Pons (tissue), 1 donor: ENCODE measurements around the gene ZDHHC18.
"Not testable (repeated sequence)": the region's sequence is repeated elsewhere in the genome, so short reads cannot be mapped to it uniquely, and the experiment has no call there.

ENCODE experiments used
- DNase-seq: peaks from one replicate; pipeline ENCODE4 v3.0.0-alpha.2; 2016; ENCODE audit warnings: low spot score

Gene ZDHHC18

DNA sequence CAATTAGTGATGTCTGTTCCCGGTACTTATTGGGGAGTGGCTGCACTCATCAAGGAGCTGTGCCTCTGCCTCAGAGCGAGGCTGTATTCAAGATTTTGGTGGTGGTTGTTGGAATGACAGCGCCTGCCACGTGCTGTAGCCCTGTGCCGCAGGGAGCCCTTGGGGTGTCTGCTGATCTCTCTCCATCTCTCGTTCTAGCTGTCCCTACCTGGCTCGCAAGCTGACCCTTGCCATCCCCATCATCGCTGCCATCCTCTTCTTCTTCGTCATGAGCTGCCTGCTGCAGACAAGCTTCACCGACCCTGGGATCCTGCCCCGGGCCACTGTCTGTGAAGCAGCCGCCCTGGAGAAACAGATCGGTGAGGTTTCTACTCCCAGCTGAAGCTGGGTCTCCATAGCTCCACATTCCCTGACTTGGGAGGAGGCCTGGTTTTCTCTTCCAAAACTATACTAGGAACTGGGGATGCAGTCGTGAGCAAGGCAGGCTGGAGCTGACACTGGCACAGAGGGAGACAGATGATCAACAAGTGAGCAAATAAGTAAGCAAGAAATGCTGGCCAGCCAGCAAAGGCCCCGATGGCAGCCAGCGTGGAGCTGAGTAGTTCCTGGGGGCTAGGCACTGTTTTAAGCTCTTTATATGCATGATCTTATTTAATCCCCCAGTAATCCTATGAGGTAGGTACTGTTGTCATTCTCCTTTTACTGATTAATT is 5.9 kb downstream of the ZDHHC18 start:
- no peak for DNase-seq

DNA sequence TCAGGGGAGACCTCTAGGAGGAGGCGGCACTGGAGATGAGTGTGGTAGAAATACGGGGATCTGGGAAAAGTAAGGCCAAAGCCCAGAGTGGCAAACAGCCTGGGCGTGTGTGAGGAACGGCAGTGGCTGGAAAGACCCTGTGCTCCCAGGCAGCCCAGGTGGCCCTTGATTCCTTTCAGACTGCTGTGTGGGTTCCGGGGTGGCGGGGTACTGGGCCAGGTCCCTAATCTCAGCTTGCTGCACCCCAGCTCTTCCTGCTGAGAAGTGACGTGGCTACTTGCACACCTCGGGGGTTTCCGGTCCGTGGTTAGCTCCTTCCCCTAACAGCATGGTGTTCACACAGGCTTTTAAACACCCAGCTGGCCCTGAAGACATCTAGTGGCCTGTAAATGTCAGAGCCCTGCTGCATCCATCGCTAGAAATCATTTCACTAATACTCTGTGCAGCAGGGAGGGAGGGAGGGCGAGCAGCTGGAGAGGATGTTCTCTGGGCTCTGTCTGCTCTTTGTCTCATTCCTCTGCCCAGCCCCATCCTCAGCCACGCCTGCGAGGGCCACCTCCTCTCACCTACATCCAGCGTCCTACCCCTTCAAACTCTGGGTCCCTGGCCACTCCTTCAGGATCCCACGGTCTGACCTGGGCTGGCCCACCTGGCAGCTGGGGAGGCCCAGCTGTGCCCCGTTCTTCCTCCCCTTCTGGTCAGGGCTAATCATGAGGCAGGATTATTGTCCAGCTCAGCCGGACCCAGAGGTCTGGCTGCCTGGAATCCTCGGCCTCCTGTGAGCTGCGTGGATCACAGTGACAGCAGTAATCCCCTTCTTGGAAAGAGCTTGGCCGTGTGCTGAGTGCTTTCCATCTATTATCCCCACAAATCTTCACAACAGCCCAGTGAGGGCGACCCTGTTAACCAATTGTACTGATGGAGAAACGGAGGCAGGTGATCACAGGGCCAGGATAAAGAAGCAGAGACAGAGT is 7.2 kb downstream of the ZDHHC18 start:
- DNase-seq: no peak

DNA sequence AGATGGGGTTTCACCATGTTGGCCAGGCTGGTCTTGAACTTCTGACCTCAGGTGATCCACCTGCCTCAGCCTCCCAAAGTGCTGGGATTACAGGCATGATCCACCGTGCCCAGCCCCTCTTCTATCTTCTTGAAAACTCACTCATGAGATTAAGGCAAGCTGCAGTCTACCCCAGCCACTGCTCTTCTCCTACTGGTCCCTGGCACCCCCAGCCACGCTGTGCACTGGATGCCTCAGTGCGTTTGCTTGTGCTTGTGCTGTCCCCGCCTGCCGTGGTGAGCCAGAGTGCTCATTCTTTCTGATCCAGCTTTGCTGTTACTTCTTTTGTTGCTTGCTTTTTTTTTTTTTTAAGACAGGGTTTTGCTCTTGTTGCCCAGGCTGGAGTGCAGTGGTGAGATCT is 11.2 kb downstream of the ZDHHC18 start:
- DNase-seq: not testable (repeated sequence)

DNA sequence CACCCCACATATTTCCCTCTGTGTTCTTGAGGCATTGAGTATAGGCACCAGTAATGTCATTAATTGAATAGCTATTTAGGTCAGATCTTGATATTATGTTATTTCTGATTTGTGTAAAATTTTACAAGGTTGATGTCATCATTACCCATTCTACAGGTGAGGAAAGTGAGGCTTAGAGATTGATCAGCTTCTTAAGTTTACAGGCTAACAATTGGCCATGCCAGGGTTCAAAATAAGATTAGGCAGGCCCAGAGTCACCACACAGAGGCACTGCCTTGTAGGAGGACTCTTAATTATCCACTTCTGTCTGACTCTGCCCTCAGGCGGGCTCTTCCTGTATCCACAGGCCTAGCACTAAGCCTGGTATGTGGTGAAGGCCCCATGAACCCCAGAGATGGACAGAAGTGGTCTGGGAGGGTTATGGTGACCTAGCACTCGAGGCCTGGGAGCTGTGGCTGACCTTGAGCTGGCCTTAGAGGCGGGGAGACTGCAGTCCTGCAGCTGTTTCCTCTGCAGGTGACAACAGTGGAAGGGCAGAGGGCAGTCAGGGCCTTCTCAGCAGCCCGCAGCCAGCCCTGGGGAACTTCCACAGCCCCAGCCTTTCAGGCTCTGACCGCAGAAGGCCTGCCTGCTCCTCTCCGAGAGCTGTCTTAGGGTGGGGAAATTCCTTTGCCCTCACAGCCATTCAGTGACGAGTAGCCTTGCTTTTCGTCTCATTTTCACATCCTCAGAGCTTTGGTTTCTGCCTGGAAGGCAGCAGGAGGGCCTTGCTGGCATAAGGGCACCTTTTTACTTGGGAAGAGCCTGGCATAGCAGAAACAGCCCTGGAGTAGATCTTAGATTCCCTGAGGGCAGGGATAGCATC is 12.2 kb downstream of the ZDHHC18 start:
- no peak for DNase-seq

DNA sequence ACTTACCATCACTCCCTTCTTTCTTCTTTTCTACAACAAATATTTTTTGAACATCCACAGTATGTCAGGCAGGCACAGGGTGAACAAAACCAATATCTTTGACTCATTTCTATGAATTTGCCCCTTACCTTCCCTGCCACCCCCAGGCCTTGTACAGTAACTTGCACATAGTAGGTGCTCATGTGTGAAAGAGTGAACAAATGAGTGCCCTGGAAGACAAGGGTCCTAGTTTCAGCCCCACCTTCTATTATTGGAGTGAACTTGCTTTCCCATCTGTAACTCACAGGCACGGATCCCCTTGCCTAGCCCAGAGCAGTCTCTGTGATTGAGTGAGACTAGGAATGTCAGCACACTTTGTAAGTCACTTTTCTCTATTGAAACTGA is 12.8 kb downstream of the ZDHHC18 start:
- no peak for DNase-seq

DNA sequence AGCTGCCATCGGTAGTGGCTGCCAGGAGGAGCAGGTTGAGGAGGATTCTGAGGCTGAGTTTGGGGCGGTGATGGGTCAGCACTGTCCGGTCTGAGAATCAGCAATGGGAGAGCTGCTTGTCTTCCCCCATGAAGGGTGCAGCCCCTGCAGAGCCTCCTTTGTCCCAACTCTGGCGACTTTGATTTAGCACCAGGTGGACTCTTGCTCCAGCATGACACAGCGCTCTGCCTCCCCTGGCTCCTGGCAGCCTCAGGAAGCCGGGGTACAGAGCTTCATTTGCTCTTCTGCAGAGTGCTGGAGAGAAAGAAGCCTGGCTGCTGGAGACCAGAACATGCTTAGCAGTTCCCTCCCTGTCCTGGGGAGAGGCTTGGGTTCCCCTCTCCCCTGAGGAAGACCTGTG is 13.3 kb downstream of the ZDHHC18 start:
- no peak for DNase-seq

DNA sequence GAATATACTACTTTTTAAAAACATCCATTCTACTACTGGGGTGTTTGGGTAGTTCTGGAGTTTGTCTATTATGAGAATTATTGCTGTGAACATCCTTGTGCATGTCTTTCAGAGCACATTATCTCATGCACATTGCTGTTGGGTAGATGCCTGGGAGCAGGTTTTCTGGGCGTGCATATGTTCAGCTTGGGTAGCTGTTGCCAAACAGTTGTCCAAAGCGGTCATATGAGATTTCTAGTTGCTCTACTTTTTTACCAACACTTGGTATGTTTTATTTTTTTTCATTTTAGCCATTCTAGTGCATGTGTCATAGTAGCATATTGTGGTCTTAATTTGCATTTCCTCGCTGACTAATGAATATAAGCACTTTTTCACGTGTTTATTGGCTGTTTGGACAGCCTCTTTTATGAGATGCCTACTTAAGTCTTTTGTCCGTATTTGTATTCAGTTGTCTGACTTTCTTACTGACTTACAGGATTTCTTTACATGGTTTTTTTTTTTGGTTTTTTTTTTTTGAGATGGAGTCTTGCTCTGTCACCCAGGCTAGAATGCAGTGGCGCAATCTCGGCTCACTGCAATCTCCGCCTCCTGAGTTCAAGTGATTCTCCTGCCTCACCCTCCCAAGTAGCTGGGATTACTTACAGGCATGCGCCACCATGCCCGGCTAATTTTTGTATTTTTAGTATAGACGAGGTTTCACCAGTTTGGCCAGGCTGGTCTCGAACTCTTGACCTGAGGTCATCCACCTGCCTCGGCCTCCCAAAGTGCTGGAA is 18.1 kb downstream of the ZDHHC18 start:
- no peak for DNase-seq

DNA sequence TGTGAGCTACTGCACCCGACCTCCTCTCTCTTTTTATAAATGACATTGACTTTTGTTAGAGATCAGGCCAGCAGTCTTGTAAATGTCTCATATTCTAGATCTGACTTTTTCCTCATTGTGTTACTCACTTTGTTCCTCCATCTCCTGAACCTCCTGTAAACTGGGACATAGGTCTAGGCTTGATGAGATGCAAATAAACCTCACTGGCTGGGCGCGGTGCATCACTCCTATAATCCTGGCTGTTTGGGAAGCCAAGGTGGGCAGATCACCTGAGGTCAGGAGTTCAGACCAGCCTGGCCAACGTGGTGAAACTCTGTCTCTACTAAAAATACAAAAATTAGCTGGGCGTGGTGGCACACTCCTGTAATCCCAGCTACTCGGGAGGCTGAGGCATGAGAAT is 21.3 kb downstream of the ZDHHC18 start:
- DNase-seq: not testable (repeated sequence)

DNA sequence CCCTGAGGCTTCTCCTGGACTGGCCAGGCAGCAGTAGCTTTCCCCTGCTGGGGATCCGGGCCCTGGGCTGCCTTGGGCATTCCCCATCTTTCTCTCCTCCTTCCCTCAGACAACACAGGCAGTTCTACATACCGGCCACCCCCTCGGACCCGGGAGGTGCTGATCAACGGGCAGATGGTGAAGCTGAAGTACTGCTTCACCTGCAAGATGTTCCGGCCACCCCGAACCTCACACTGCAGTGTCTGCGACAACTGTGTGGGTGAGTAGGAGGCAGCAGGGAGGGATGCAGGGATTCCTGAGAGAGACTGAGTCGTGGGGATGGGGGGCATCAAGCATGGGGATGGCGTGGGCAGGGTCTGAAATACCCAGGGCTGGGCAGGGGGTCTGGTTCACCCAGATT is 22.0 kb downstream of the ZDHHC18 start:
- no peak for DNase-seq

DNA sequence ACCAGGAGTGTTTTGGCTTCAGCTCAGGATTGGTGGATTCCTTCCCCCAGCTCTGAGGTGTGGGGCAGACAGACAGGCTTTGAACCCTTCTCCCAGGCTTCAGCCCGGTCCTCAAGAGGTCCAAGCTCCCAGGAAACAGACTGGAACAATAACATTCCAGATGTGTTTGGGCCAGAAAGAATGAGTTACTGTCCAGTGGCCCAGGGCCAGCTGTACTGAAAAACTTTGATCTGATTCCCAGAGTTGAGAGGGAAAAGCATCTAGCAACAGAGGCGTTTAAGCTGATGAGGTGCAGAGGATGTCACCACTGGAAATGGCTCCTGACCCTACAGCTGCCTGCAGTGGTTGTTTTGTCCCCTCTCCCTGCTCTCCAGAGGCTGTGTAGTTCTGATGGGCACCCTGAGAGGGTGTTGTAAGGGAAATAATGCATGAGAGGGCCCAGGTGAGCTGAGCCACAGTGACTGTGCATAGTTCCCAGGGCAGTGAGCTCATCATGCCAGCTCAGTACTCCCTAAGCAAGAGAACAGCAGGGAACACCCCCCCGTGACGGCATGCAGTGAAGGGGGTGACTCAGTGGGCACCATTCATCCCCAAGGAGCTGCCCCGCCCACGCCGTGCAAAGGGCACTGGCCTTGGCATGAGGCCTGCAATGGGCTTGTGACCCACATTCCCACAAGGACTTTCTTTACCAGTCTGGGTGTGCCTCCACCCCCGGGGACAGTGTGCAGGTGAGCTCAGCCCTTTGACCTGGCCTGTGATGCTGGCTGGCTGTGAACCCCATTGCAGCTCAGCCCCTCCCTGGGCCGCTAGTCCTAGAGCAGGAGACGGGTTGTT is 22.7 kb downstream of the ZDHHC18 start:
- no peak for DNase-seq

DNA sequence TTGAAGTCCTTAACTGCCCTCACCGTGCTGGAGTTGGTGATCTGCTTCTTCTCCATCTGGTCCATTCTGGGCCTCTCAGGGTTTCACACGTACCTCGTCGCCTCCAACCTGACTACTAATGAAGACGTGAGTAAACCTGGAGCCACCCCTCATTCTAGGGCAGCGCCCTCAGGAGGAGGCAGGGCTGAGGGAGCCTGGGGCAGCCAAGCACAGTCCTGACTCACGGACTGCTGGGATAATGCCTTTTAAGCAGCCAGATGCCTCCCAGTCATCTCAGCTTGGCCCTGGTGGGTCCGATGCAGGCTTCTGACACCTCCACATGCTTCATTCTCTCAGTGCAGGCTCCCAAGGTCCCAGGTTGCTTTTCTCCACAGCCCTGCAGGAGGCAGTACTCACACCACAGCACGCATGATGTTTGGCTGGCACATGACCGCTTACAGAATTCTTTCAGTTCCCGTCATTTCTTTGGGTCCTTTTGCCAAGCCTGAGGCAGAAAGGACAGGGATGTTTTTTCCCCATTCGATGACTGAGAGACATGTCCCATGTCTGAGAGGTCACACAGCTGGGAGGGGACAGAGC is 24.7 kb downstream of the ZDHHC18 start:
- no peak for DNase-seq

DNA sequence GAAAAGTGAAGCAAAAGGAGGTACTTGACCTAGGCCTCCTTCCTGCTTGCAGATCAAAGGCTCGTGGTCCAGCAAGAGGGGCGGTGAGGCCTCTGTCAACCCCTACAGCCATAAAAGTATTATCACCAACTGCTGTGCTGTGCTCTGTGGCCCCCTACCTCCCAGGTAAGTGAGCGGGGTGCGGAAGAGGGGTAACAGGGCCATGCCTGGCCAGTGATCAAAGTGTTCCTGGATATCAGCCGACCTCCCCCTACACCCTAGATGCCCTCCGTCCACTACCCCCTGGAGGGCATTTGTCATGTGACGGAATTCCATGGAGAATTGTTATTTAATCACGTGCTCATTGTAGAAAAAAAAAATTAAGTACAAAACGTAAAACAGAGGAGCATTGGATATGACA is 26.2 kb downstream of the ZDHHC18 start:
- DNase-seq: no peak

DNA sequence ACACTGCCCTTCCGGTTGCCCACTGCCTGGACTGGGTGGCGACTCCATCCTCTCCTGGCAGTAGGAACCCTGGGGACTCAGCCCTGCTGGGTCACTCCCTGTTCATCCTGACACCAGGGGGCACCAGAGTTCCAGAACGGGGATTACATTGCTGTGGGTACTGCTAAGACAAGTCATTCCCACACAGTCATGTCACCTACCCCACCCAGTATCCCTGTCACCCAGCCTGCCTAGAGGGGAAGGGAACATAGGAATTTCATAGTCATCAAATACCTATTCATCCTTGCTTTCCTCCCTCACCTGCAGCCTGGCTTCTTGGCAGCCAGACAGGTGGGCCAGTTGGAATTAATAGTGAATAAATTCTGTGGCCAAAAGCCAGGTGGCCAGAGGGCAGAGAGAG is 26.7 kb downstream of the ZDHHC18 start:
- DNase-seq: peak; percentile 75

DNA sequence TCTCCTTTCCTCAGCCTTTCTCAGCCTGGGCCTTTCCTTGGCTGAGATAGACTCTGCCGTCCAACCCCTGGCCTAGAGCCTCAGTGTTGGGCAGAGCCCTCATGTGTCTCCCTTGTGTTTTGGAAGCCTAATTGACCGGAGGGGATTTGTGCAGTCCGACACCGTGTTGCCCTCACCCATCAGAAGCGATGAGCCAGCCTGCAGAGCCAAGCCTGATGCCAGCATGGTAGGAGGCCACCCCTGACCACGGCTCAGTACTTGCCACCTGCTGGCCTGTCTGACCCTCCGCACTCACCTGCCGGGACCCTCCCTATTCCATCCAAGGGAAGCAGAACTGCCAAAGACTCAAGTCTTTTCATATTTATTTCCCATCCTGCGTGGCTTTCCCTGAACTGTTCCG is 27.1 kb downstream of the ZDHHC18 start:
- DNase-seq: no peak

DNA sequence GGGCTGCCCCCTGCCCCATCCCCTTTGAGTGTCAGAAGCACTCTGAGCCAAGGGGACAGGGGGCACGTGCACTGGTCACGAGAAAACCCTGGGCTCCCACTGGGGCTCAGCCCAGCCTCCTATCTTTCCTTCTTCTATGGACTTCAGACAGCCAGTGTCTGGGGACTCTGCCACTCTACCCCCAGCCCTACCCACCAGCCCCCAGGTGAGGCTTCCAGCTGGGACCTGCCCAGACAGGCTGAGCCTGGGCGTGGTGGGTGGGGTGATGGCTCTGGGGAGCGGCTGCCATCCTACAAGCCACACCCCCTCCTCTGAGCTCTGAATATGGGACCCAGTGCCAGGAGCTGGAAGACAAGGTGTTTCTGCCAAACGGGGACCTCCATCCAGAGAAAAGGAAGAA is 28.4 kb downstream of the ZDHHC18 start:
- DNase-seq: no peak

DNA sequence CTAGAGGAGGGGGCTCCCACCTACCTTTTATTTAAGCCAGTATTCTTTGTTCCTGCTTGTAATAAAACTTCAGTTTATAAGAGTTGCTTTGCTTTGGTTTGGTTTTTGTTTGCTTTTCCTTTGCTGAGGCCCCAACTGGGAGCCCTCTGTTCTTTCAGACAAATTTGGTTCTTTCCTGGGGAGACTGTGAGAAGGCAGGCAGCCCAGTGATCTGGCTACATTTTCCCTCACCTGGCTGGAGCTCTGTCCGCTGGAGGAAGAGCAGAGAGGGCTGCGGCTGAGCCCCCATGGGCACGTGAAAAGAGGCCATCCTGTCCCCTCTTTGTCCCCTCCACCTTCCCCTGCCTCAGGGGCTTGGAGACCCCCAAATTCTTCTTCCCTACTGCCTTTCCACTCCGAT is 29.1 kb downstream of the ZDHHC18 start:
- no peak for DNase-seq

DNA sequence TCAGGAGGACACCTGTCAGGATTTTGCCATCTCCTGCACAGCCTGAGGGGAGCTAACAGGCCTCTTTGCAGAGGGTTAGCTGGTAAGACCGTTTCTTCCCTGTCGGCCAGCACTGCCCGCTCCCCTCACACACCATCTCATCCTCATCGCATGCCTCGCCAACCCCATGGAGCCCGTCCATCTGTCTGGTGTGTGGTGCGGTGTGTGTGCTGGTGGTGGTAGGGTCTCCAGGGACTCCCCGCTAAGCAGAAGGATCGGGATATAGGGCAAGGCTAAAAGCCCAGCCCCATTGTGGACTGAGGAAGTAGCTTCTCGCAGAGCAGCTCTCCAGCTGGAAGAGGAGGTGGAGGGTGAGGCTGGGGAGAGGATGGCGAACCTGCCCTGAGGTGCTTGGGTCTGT is 29.7 kb downstream of the ZDHHC18 start:
- DNase-seq: no peak

DNA sequence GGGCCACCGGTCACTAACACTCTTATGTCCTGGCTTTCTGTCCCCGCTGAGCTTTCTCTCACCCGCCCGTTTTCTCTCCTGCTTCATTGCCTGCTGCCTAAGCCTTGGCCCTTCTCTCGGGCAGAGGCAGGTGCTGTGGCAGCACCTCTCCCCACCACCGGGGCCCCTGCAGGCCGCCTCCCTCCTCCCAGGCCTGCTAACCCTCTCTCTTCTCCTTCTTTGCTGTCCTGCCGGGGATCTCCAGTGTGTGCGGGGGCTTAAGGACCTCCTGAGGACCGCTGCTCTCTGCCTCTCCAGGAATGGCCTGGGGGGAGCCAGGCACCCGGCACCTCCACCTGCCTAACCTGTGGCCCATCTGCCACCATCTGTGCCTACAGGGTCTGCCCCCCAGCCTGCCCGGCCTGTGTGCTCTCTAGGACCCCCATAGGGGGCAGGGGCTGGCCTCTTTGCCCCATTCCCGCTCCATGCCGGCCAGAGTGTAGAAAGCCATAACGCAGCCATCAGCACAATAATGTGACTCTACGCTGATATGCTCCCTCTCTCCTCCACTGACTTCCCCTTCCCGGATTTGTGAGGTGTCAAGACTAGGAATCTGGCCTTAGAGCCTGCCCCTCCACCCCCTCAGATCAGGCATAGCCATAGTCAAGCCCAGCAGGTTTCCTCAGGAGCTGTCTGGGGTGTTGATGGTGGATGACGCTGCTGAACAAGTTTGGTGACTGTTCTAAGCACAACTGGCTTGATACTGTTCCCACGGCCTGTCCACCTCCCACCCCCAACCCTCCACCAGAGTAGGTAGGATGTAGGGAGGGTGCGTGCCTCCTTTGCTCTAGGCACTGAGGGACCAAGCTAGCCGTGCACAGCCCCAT is 30.3 kb downstream of the ZDHHC18 start:
- no peak for DNase-seq

DNA sequence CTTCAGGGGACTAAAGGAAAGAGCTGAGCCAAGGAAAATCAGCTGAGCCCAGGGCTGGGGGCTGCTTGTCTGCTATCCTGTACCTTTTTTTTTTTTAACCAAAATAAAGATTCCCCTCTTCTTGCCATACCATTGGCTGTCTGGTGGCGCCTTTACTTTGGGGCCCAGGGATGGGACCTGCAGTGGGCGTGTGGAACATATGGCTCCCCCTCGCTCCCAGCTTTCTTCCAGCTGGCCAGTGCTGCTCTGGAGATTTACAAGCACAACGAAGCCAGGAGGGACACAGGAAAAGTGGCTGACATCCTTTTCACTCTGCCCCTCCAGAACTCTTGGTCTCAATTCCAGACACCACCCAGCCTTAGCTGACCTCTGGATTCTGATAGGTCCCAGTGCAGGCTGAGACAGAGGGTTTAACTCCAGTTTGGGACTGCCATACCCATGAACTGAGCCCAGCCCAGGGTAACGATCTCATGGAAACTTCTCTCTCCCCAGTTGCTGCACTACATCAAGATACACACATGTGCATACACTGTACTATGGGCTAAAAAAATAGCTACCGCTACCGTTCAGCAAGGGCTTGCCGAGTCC is 31.1 kb downstream of the ZDHHC18 start:
- no peak for DNase-seq
